HS-27A (cell line): ENCODE measurements around the gene EZR.

Source experiments
- DNase-seq: peaks from one replicate; pipeline ENCODE4 v3.0.0-alpha.2; 2012; ENCODE audit warnings: low read depth, missing footprints

EZR gene

DNA sequence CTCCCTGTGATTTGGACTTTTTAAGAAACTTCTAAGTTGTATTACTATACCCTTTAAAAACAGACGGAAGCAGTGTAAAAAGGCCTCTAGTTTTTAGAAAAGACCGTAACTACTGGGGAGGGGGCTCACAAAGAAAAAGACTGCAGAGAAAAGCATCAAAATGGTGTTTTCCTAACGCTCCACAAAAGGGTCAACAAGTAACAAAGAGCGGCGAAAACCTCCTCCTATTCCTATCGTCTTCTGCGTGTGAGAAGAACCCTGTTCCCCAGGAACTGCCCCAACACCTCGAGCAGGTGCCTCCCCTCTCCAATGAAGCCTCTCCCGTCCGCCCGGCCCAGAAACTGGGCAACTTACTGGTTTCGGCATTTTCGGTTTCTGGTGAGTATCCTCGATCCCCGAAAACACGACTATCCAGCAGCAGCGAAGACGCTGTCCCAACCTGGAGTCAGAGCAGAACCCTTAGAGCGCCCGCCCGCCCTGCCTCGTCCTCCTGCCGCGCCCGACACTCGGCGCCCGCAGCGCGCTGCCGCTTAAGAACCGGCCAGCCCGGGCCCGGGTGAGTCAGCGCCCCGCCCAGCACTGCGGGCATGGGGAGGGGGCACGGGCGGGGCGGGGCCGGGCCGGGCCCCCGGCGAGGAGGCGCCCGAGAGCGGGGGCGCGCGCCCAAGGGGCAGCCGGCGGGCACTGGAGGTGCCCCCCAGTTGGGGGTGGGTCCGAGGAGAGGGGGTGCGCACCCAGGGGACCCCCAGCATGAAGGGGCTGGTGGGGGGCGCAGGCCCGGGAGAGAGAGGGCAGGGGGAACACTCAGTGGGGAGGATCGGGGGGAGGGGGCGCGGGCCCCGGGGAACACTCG is 1.2 kb downstream of the EZR start:
- DNase-seq: no peak

DNA sequence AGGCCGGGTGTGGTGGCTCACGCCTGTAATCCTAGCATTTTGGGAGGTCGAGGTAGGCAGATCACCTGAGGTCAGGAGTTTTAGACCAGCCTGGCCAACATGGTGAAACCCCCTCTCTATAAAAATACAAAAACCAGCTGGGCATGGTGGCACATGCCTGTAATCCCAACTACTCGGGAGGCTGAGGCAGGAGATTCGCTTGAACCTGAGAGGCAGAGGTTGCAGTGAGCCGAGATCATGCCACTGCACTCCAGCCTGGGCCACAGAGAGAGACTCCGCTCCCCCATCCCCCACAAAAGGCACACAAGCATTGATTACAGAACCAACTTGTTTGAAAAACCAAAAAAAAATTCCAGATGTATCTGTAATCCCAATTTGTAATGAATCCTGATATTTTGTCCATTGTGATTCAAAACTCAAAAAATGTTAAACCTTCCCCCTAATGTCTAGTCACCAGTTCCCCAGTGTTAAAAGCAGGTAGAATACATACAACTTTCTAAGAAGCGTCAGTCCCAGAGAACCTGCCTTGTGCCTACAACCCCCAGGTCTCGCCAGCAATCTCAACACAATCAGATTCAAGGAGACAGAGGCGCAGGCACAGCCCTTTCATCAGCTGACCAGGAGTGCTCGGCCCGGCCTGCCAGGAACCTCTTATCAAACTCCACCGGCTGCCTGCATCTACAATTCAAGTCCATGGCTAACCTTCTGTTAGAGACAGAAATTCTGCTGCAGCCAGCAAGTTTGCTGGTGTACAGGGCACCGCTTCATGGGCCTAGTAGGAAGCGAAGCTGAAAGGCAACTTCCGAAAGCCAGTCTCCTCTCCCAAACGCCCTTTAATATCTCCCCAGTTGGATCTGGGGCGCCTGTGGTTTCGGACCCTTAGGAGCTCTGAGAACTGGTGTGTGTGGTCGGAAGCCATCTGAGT is 2.1 kb downstream of the EZR start:
- DNase-seq: no peak

DNA sequence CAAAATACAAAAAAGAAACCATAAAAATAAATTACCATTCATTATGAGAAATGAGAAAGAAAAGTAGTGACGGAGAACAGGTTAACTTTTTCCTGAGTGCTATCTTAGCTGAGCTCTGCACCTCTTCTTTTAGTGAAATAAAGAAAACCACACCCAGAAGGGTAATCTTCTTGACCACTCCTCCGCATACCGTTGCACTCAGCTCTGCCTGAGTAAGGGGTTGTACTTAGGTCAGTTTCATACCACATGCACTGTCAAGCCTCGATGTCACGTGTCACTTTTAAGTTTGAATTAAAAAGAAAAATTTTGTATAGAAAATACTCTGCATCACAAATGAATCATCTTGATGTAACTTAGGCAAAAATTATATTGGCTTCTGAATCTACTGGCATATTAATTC is 2.8 kb downstream of the EZR start:
- no peak for DNase-seq

DNA sequence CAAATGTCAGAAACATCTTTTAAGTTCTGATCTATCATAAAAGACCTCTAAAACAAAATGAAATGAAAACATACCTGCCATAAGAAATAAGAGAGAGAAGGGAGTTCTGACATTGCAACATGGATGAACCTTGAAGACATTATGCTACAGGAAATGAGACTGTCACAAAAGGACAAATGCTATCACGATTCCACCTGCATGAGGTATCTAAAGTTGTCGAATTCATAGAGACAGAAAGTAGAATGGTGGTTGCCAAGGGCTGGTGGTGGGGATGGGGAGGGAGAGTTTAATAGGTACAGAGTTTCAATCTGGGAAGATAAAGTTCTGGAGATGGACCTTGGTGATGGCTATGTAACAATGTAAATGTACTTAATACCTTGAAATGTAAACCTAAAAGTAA is 3.3 kb downstream of the EZR start:
- DNase-seq: no peak

DNA sequence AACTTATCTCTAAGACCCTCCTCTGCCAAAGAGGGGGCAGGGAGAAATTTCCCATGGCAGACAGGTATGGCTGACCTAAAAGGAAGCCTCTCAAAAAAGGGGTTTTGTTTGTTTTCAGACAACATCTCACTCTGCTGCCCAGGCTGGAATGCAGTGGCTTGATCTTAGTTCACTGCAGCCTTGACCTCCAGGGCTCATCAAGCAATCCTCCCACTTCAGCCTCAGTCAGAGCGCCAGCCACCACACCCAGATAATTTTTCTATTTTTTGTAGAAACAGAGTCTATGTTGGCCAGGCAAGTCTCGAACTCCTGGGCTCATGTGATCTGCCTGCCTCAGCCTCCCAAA is 3.8 kb downstream of the EZR start:
- DNase-seq: no peak

DNA sequence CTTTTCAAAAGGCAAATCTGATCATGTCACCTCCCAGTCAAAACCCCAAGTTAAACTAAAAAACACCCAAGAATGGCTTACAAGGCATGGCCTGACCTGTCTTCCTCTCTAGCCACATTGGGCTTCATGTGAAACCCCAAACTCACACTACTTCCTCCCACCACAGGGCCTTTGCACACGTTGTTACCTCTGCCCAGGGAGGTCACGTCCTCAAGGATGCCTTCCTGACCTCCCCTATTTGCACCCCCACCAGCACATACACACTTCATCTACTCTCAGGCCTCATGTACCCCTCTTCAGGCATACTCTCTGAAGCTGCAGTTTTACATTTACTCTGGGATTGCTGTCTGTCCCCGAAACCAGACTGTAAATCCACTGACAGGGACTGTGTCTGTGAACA is 6.1 kb downstream of the EZR start:
- DNase-seq: no peak

DNA sequence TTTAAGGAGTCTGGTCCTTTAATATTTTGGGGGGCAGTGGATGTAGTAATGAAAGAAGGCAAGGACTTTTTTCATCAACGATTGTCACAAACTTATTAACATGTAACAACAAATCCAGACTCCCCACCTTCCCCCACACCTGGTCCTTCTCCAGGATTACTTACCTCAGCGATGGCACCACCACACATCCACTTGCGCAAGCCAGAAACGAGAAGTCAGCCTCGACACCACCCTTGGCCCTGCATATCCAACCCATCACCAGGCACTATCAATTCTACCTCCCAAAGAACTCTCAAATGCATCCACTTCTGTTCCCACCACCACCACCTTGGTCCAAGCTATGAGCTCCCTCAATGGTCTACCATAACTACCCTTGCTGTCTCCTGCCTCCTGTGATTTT is 6.6 kb downstream of the EZR start:
- DNase-seq: no peak

DNA sequence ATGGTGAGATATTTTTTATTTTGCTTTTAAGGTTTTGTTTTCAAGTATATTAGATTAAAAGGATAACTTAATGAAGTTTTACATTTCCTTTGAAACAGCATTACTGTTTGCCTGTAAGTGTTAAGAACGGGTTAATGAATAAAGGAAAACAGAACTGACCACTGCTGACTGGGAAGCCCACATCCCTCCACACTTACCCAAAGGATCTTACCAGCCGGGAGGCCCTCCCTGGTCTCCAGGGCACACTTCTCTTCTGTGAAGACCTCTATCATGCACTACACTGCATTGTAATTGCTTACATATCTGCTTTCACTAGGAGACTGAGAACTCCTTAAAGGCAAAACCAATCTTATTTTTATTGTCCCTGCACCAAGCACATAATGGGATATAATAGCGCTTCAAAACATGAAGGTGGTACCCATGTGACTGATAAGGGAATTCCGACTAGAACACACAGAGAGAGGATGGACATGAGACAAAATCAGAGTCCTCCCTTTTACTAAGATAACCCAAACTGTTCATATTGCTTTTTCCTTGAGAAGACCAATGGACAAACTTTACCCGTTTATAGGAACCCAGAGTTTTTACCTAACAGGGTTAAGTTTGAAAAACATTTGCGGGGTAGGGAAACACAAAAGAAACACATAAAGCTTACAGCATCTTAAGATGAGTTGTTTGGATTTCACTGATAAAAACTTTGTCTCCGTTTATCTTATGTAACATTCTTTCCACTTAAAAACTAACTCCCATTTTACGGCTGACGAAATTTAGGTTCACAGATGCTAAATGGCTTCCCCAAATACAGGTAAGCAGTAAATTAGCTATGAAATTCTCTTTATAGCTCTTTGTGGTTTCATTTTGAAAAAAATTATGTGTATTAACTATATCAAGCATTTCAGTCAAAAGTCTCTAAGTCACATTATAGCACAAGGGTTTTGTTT is 8.7 kb downstream of the EZR start:
- no peak for DNase-seq

DNA sequence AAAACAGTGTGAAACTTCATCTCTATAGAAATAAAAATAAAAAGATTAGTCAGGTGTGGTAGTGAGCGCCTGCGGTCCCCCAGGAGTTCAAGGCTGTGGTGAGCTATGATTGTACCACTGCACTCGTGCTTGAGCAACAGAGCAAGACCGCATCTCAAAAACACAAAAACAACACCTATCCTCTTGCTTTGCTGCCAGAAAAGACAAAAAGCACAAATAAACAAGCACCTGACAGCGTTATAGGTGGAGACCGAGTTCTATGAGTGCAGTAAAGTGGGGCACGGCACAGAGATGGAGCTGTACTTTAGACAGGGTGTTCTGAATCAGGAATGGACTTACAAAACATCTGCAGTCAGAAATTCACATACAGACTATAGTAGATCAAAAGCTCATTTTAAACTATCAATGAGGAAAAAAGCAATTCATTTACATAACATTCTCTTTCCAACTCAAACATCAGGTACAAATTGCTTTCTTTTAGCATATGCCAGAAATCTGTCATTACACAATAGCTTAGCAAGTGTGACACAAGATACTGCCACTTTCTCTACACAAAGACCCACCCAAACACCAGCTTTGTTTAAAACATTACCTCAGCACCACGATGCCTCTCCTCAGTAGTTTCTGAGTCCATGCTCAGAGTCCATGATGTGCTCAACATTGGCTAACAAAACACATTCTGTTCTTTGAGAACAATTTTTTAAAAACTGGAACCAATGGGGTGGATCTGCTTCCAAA is 10.1 kb downstream of the EZR start:
- DNase-seq: no peak

DNA sequence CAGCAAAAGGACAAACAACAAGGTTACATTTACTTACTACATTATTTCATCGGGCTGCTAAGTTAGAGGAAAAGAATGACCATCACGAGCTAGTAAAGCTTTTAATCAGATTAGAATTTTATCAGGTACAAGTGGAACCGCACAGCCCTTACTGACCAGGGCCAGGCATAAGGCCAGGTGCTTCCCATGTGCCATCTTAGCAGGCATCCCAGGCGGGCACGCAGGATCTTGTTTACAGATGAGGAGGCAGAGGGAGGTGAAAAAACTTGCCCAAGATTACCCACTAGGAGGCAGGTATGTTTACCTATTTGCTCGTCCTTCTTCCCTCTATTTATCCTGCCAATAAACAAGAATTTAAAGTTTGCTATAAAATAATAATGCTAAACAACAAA is 10.7 kb downstream of the EZR start:
- no peak for DNase-seq

DNA sequence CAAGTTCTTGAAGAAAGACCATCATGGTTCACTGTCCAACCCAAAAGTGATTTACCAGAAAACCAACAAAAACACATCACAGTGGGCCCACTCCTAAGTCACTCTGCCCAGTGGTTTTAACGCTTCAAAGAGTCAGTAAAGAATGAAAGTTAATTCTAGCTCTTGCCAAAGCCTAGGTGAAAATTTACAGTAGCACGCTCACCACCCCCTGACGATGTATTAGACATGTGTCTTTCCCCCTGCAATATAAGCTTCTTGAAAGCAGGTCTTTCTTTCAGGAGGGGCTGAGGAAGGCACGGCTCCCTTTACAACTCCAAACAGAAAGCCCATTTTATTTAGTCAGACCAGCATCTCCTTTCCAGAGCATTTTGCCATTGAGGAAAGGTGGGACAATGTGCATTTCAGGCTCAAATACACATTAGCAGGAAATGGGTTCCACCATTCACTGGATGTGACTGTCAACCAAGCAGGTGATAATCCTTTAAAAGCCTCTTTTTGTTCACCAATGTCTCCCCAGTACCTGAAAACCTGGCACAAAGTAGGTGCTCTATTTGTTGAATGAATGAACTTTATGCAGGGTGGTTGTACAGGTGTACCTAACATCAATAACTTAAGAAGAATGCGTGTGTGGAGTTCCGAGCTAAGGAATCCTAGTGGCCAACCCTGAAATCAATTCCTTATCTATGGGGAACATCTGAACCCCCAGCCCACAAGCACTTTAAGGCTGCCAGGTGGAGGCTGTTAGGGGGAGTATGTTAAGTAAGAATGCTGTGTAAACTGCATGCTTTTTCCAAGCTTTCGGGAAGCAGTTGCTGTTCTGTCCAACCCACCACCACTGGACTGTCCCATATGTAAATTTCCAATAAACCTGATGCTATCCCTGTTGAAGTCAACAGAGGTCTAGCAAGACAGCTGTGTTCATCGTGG is 11.4 kb downstream of the EZR start:
- no peak for DNase-seq

DNA sequence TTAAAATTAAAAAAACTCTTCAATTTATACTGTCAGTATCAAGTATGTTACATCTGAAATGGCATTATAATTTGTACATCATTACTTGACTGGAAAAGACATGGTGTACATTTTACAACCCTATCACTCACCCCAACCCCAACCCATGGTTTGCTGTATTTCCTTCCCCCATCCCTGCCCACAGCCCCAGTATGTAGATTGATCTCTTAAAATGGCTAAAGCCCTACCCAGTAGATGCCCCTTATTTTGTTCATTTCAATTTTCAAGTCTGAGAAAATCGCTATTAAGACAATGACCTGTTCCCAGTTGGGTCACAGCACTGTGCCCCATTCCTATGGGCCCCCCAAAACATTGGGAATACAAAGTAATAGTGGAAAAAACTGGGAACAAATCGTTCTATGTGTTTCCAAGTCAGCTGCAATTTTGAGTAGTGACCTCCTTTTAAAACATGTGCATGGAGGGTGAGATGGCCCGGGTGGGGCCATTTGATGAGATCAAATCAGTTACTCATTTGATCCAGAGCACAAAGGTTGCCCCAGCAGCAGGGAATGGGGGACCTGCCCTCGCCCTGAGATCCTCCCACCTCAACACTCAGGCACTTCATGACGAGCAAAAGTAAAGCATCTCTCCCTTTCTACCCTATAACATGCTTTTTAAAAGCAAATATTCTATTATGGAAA is 13.3 kb downstream of the EZR start:
- no peak for DNase-seq

DNA sequence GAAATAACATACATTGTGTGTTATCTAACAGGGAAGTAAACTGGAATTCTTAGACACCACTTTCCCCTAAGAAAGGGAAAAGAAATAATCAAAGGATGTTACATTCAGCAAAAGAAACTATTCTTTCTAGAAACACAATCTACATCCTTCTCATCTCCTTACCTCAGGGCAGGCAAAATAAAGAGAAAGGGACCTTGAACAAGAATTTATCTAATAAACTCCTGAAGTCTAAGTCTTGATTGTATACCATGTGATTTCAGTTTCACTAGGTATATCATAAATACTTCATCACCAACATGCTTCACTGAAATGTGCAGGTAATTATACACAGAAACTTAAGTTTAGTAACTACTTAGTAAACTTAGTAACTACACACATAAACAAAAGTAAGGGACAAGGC is 15.0 kb downstream of the EZR start:
- DNase-seq: no peak

DNA sequence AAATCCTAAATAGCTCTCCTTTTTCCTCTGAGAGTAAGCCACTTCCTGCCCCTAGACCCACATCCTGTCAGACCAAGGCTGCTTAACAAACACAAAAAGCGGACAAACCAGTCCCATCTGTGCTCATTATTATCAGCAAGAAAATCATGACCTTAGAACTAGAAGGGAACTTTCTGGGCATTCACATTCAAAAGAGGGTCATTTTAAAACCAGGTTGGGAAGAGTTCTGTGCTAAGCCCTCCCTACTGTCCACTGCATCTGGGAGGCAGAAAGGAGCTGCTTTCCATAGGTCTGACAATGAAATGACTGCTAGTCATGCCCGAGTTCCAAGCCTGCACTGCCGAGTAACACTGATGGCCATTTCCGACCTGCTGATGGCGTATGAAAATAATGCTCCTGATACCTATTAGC is 15.4 kb downstream of the EZR start:
- no peak for DNase-seq

DNA sequence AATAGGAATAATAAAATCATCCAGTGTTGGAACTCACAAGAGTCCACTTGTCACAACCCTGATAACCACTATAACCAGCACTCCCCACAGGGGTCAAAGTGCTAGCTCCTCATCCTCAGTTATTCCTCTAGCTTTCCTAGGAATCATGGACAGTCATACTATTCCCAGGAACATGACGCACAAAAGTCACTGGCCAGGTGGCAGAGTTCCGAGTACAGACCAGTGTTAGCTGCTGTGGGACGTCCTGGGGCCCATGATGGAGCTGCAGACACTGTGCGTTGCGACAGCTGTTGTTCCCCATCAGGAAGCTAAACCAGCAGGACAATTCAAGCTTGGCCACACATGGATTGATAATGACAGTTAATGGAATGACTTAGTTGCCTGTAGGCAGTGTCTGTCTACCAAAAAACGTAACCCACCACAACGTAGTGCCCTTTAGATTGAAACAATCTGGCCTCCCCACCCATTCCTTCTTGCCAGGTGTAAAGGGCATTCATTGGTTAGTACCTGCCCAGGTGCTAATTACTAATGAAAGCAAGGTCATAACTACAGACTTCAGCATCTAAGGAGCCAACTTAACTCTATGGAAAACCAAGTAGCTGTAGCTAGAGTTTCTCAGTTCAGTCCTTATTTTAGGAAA is 17.4 kb downstream of the EZR start:
- DNase-seq: no peak

DNA sequence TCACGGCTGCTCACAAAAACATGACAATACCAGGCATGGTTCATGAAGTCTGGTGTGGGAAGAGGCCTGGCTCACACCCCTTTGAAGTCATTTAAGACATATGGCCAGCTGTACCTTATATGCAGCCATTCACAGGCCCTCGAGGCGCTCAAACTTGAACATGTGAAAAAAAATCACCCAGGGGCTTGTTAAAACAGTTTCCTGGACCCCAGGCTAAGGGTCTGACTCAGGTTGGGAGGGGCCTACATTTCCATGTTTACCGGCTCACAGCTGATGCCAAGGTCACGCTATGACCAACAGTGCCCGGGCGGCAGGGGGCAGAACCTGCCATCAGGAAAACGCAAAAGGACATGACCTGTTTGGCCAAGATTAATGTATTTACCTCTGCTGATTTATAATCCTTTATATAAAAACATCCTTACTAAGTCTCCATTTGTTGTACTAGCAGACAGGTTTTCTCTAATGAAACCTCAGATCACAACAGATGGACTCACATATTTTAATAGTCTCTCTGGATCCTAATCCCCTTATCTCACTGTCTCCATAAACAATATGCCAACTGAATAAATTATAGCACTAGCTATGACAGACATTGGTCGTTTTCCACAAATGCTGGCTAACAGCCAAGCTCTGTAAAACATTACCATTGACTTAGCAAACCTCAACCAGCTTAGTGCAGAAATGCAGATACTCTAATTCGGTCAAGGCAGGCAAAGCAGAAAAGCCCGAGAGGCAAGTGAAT is 19.9 kb downstream of the EZR start:
- no peak for DNase-seq

DNA sequence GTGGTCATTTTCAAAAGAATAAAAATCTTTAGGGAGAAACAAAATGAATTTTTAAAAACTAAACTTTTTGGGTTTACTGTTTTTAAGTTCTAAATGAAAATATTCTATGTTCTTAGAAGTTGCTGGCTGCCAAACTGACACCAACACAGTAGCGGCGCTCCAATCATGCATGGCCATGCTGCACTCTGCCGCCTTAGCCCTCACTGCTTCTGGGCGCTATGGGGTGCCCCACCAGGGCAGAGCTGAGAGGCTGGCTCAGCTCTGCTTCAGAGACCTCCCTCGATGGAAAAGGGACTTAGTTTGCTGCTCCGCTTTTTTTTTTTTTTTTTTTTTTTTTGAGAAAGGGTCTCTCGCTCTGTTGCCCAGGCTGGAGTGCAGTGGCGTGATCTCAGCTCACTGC is 20.9 kb downstream of the EZR start:
- no peak for DNase-seq
